ENCODE data around the gene SETX.

- no peak for TF ChIP-seq CTCF (IDR thresholded peaks at IDR 0.05)
- TF ChIP-seq EP300 (IDR thresholded peaks at IDR 0.05): no peak
- TF ChIP-seq POLR2AphosphoS5 (IDR thresholded peaks at IDR 0.05): no peak
- TF ChIP-seq POLR2A (IDR thresholded peaks at IDR 0.05): no peak
These were observed 14.6 kb upstream of the SETX start for GRCh38 chr9:132369421-132369820.
